H9 (cell line): ENCODE measurements around the gene CYP2S1. TPM values are rescaled to one million over a fixed set of nuclear protein-coding genes. Genes with fewer than 3 reads are reported as not detected.

Experiments used
- DNase-seq: peaks from one replicate; pipeline ENCODE4 v3.0.0-alpha.2; 2017
- H2AFZ ChIP-seq: one replicate; pipeline ENCODE4 v1.6.1; 2013; ENCODE audit warnings: mild to moderate bottlenecking, low read length, control low read depth, moderate library complexity
- H2AK5ac ChIP-seq: 2 replicates; pipeline ENCODE4 v1.6.1; 2013; ENCODE audit warnings: low read length, control low read depth, mixed read lengths; ENCODE audit not compliant: insufficient read length
- H2BK120ac ChIP-seq: one replicate; pipeline ENCODE4 v1.6.1; 2013; ENCODE audit warnings: low read depth, mild to moderate bottlenecking, low read length, control low read depth, inconsistent platforms; ENCODE audit not compliant: poor library complexity, severe bottlenecking
- H2BK12ac ChIP-seq: 2 replicates; pipeline ENCODE4 v1.6.1; 2013; ENCODE audit warnings: low read length, control low read depth, mixed read lengths, low read depth; ENCODE audit not compliant: insufficient read length
- H2BK15ac ChIP-seq: 2 replicates; pipeline ENCODE4 v1.6.1; 2013; ENCODE audit warnings: low read depth, low read length, control low read depth
- H2BK20ac ChIP-seq: one replicate; pipeline ENCODE4 v1.6.1; 2013; ENCODE audit warnings: low read depth, mild to moderate bottlenecking, low read length, control low read depth, inconsistent platforms; ENCODE audit not compliant: poor library complexity, severe bottlenecking
- H2BK5ac ChIP-seq: 2 replicates; pipeline ENCODE4 v1.6.1; 2013; ENCODE audit warnings: low read length, control low read depth, mixed read lengths; ENCODE audit not compliant: insufficient read length
- H3K14ac ChIP-seq: 2 replicates; pipeline ENCODE4 v1.6.1; 2013; ENCODE audit warnings: low read length, control low read depth; ENCODE audit not compliant: insufficient read depth
- H3K18ac ChIP-seq: 2 replicates; pipeline ENCODE4 v1.6.1; 2013; ENCODE audit warnings: low read depth, mild to moderate bottlenecking, mixed read lengths, low read length, control low read depth; ENCODE audit not compliant: insufficient read length
- H3K23ac ChIP-seq: 2 replicates; pipeline ENCODE4 v1.6.1; 2013; ENCODE audit warnings: low read length, control low read depth, mixed read lengths, low read depth; ENCODE audit not compliant: insufficient read length
- H3K23me2 ChIP-seq: 2 replicates; pipeline ENCODE4 v1.6.1; 2013; ENCODE audit warnings: low read depth, mild to moderate bottlenecking, mixed read lengths, low read length, control low read depth; ENCODE audit not compliant: insufficient read length, poor library complexity, severe bottlenecking
- H3K27ac ChIP-seq: 2 replicates; pipeline ENCODE4 v1.5.1; 2013; ENCODE audit warnings: low read length, control low read depth, mixed read lengths, low read depth; ENCODE audit not compliant: insufficient read length
- H3K27me3 ChIP-seq: 2 replicates; pipeline ENCODE4 v1.6.1; 2013; ENCODE audit warnings: low read length, control low read depth, inconsistent platforms; ENCODE audit not compliant: insufficient read depth
- H3K4ac ChIP-seq: 2 replicates; pipeline ENCODE4 v1.6.1; 2013; ENCODE audit warnings: low read depth, mild to moderate bottlenecking, control low read depth, inconsistent platforms, low read length, moderate library complexity
- H3K4me1 ChIP-seq: 2 replicates; pipeline ENCODE4 v1.6.1; 2013; ENCODE audit warnings: low read length, control low read depth, inconsistent platforms; ENCODE audit not compliant: insufficient read depth
- H3K4me2 ChIP-seq: 2 replicates; pipeline ENCODE4 v1.6.1; 2013; ENCODE audit warnings: low read length, control low read depth, mixed read lengths; ENCODE audit not compliant: insufficient read length, insufficient read depth
- H3K56ac ChIP-seq: 2 replicates; pipeline ENCODE4 v1.6.1; 2013; ENCODE audit warnings: low read depth, mild to moderate bottlenecking, mixed read lengths, low read length, control low read depth; ENCODE audit not compliant: insufficient read length
- H3K79me1 ChIP-seq: 2 replicates; pipeline ENCODE4 v1.6.1; 2013; ENCODE audit warnings: low read depth, mild to moderate bottlenecking, moderate library complexity, low read length, control low read depth, inconsistent platforms; ENCODE audit not compliant: insufficient read depth, poor library complexity, severe bottlenecking
- H3K79me2 ChIP-seq: 2 replicates; pipeline ENCODE4 v1.6.1; 2013; ENCODE audit warnings: low read length, control low read depth, inconsistent platforms; ENCODE audit not compliant: insufficient read depth
- H3K9ac ChIP-seq: 2 replicates; pipeline ENCODE4 v1.6.1; 2013; ENCODE audit warnings: low read length, control low read depth, mixed read lengths; ENCODE audit not compliant: insufficient read length; ENCODE audit errors: extremely low read depth
- H3K9me3 ChIP-seq: one replicate; pipeline ENCODE4 v1.6.1; 2013; ENCODE audit warnings: low read depth, low read length, inconsistent platforms; ENCODE audit not compliant: control insufficient read depth
- H3T11ph ChIP-seq: one replicate; pipeline ENCODE4 v1.6.1; 2013; ENCODE audit warnings: mild to moderate bottlenecking, low read length, control low read depth, inconsistent platforms
- H4K20me1 ChIP-seq: one replicate; pipeline ENCODE4 v1.6.1; 2013; ENCODE audit not compliant: control insufficient read depth, insufficient read length, insufficient read depth
- H4K5ac ChIP-seq: 2 replicates; pipeline ENCODE4 v1.6.1; 2013; ENCODE audit warnings: low read depth, mild to moderate bottlenecking, mixed read lengths, low read length, control low read depth; ENCODE audit not compliant: insufficient read length
- H4K8ac ChIP-seq: replicated peaks from 2 replicates; pipeline ENCODE4 v1.6.1; 2013; ENCODE audit warnings: low read length, control low read depth, mixed read lengths, low read depth; ENCODE audit not compliant: insufficient read length
- H4K91ac ChIP-seq: 2 replicates; pipeline ENCODE4 v1.6.1; 2013; ENCODE audit warnings: low read depth, mild to moderate bottlenecking, moderate library complexity, mixed read lengths, low read length, control low read depth; ENCODE audit not compliant: insufficient read length
- H3K27ac Mint-ChIP-seq, 3 experiments: 2 replicates in 2 of 3; 3 replicates in 1 of 3; pipeline ENCODE4 v1.8.0; 2020 to 2021; ENCODE audit warnings: mixed read lengths in 3 of 3, mild to moderate bottlenecking in 1 of 3, moderate library complexity in 1 of 3
- H3K27me3 Mint-ChIP-seq: 2 replicates; pipeline ENCODE4 v1.8.0; 2021; ENCODE audit warnings: low read depth, mild to moderate bottlenecking, moderate library complexity, mixed read lengths
- H3K36me3 Mint-ChIP-seq, 3 experiments: 2 replicates in 2 of 3; 3 replicates in 1 of 3; pipeline ENCODE4 v1.8.0; 2020 to 2021; ENCODE audit warnings: low read depth in 3 of 3, mixed read lengths in 3 of 3; ENCODE audit not compliant: insufficient read depth in 1 of 3
- H3K4me1 Mint-ChIP-seq, 2 experiments: 2 replicates each; pipeline ENCODE4 v1.8.0; 2020; ENCODE audit warnings: mixed read lengths in 2 of 2
- H3K4me3 Mint-ChIP-seq, 2 experiments: 2 replicates in 1 of 2; 3 replicates in 1 of 2; pipeline ENCODE4 v1.8.0; 2020 to 2021; ENCODE audit warnings: mild to moderate bottlenecking in 2 of 2, mixed read lengths in 2 of 2, moderate library complexity in 1 of 2
- H3K9me3 Mint-ChIP-seq, 2 experiments: 2 replicates in 1 of 2; 3 replicates in 1 of 2; pipeline ENCODE4 v1.8.0; 2020; ENCODE audit warnings: mild to moderate bottlenecking in 2 of 2, mixed read lengths in 2 of 2, moderate library complexity in 1 of 2
- WGBS: extraction: QIAGEN DNeasy Blood & Tissue Kit; methylation state at CpG from one replicate; pipeline ENCODE4 v1.1.7; 2013; ENCODE audit warnings: missing lambda C conversion rate, low lambda C conversion rate, mixed read lengths; ENCODE audit not compliant: insufficient read length; ENCODE audit errors: extremely low coverage; 5-methylcytosine and 5-hydroxymethylcytosine counted together
- total RNA-seq: library from RNA; stranded (reverse); gene quantifications from 2 replicates; pipeline ENCODE4 v1.2.1, GENCODE V29; 2021
- TF ChIP-seq, protein P1 (sequence below): fragments of 200-600 bp; sonication (generic); conservative IDR thresholded peaks from 3 replicates; pipeline ENCODE4 v1.8.0; 2021; ENCODE audit warnings: antibody characterized with exemption, mild to moderate bottlenecking

CYP2S1 gene
- total RNA-seq, 1 experiment from 2014 or later, result 159 TPM

- Mint-ChIP-seq H3K4me3 (peak overlapping the region in 1 of 2 experiments; percentile 4; a peak in 1 of 5 replicates), H3K4me1 (peaks cover 55 to 65% of the 10 kb centered on the region in 2 experiments), H3K27me3 (peaks cover 8% of the 10 kb centered on the region), H3K9me3 (no peaks in the 10 kb centered on the region; a peak in 2 of 5 replicates), H3K36me3 (peaks cover 12 to 20% (median 13%) of the 10 kb centered on the region in 3 experiments), H3K27ac (peak overlapping the region in 1 of 3 experiments; percentile 5; a peak in 3 of 7 replicates)
- Histone ChIP-seq H3K27me3 (no peaks in the 10 kb centered on the region), H3K4ac (no peak overlapping the region), H3K18ac (no peak overlapping the region), H3K23me2 (peaks cover 14% of the 10 kb centered on the region), H3K14ac (no peak overlapping the region; the same call in 1 of the 2 replicates), H4K8ac (no peak overlapping the region), H4K5ac (no peak overlapping the region), H2AFZ (no peak overlapping the region), H4K91ac (no peak overlapping the region), H3K27ac (no peak overlapping the region), H2BK5ac (no peak overlapping the region), H2BK20ac (no peak overlapping the region), H3K79me1 (no peaks in the 10 kb centered on the region), H3K4me1 (peaks cover 5% of the 10 kb centered on the region; the same call in 1 of the 2 replicates), H3K79me2 (no peaks in the 10 kb centered on the region), H3K23ac (no peak overlapping the region), H3K9ac (no peak overlapping the region), H2BK15ac (no peak overlapping the region), H2AK5ac (no peak overlapping the region), H3K56ac (no peak overlapping the region), H2BK120ac (no peak overlapping the region), H4K20me1 (no peaks in the 10 kb centered on the region), H2BK12ac (no peak overlapping the region), H3K4me2 (no peak overlapping the region), H3T11ph (no peak overlapping the region), H3K9me3 (no peaks in the 10 kb centered on the region)
- DNase-seq, result no peak
- WGBS, result no CpG with 5 or more reads among the region's 10 CpGs
- TF ChIP-seq, protein P1, sequence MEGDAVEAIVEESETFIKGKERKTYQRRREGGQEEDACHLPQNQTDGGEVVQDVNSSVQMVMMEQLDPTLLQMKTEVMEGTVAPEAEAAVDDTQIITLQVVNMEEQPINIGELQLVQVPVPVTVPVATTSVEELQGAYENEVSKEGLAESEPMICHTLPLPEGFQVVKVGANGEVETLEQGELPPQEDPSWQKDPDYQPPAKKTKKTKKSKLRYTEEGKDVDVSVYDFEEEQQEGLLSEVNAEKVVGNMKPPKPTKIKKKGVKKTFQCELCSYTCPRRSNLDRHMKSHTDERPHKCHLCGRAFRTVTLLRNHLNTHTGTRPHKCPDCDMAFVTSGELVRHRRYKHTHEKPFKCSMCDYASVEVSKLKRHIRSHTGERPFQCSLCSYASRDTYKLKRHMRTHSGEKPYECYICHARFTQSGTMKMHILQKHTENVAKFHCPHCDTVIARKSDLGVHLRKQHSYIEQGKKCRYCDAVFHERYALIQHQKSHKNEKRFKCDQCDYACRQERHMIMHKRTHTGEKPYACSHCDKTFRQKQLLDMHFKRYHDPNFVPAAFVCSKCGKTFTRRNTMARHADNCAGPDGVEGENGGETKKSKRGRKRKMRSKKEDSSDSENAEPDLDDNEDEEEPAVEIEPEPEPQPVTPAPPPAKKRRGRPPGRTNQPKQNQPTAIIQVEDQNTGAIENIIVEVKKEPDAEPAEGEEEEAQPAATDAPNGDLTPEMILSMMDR, result no peak
These were observed 29.2 kb downstream of the CYP2S1 start for GRCh38 chr19:41222240-41222639.
